ENCODE measurements around the gene TTC36. TPM values are rescaled to one million over a fixed set of nuclear protein-coding genes. Genes with fewer than 3 reads are reported as not detected.

Gene TTC36
- total RNA-seq, 1 donor from 2014 or later, result not detected

DNA sequence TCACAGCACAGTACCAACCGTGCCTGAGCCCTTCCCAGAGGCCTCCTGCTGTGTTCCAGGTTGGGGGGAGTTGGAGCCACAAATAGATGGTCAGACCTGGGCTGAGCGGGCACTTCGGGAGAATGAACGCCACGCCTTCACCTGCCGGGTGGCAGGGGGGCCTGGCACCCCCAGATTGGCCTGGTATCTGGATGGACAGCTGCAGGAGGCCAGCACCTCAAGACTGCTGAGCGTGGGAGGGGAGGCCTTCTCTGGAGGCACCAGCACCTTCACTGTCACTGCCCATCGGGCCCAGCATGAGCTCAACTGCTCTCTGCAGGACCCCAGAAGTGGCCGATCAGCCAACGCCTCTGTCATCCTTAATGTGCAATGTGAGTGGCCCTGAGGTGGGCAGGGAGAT, 4.8 kb downstream of the TTC36 start:
- intact Hi-C loops (cut with DNase I), result no loop called here
- Histone ChIP-seq H3K36me3 (no peaks in the 10 kb centered on the region), H3K4me1 (peaks cover 34% of the 10 kb centered on the region), H3K9me3 (no peaks in the 10 kb centered on the region), H3K4me3 (no peak overlapping the region), H3K27me3 (no peaks in the 10 kb centered on the region), H3K27ac (no peak overlapping the region)
- TF ChIP-seq POLR2A (IDR thresholded peaks at IDR 0.05) (no peak), POLR2AphosphoS5 (IDR thresholded peaks at IDR 0.05; ENCODE audit: insufficient read depth in 1 of 2, low read depth in 1 of 2) (no peak), CTCF (IDR thresholded peaks at IDR 0.05) (no peak)
- no peak for DNase-seq (ENCODE audit: extremely low spot score in 2 of 2)

GRCh38 chr11:118532852-118533768, 5.8 kb downstream of the TTC36 start:
- H3K36me3 ChIP-seq, result no peaks in the 10 kb centered on the region
- no peaks in the 10 kb centered on the region for H3K9me3 ChIP-seq
- DNase-seq (ENCODE audit: extremely low spot score in 2 of 2), result no peak

DNA sequence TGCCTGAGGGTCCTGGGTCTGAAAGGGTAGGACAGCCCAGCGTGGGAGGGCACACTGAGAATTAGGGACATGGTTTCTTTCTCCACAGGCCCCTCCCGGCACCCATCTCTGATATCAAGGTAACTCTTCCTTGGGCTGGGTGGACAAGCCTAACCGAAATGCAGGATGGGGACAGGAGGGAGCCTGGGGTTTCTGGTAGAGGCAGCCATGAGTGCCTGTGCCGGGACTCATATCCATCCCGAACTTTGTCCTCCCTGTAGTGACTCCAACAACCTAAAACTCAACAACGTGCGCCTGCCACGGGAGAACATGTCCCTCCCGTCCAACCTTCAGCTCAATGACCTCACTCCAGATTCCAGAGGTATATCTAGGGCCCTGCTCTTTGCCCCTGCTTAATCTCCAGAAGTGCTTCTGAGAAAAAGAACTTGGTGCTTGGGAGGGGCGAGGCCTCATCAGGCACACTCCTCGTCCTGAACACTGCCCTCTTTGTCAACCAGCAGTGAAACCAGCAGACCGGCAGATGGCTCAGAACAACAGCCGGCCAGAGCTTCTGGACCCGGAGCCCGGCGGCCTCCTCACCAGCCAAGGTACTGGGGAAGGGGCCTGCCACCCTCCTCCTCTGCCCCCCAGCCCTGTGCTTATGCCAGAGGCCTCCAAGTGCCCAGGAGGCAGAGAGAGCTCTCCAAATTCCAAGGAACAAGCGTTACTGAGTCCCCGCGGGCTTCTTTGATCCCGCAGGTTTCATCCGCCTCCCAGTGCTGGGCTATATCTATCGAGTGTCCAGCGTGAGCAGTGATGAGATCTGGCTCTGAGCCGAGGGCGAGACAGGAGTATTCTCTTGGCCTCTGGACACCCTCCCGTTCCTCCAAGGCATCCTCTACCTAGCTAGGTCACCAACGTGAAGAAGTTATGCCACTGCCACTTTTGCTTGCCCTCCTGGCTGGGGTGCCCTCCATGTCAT, 6.8 kb downstream of the TTC36 start:
- DNase-seq (ENCODE audit: extremely low spot score in 2 of 2), result no peak
- intact Hi-C loops (cut with DNase I), result no loop called here
- Histone ChIP-seq H3K27me3 (no peaks in the 10 kb centered on the region), H3K9me3 (no peaks in the 10 kb centered on the region), H3K4me1 (peaks cover 27% of the 10 kb centered on the region), H3K36me3 (no peaks in the 10 kb centered on the region), H3K27ac (no peak overlapping the region), H3K4me3 (no peak overlapping the region)
- TF ChIP-seq POLR2AphosphoS5 (IDR thresholded peaks at IDR 0.05; ENCODE audit: insufficient read depth in 1 of 2, low read depth in 1 of 2) (no peak), POLR2A (IDR thresholded peaks at IDR 0.05) (no peak), CTCF (IDR thresholded peaks at IDR 0.05) (no peak)

More at GRCh38 chr11:118532852-118533768, 5.8 kb downstream of the TTC36 start:
- no peak overlapping the region for H3K4me3 ChIP-seq
- H3K27ac ChIP-seq, result no peak overlapping the region
- H3K27me3 ChIP-seq, result no peaks in the 10 kb centered on the region
- intact Hi-C loops (cut with DNase I), result no loop called here
- no peak for TF ChIP-seq CTCF (IDR thresholded peaks at IDR 0.05)
- no peak for TF ChIP-seq POLR2A (IDR thresholded peaks at IDR 0.05)
- no peak for TF ChIP-seq POLR2AphosphoS5 (IDR thresholded peaks at IDR 0.05; ENCODE audit: insufficient read depth in 1 of 2, low read depth in 1 of 2)
- peaks cover 34% of the 10 kb centered on the region for H3K4me1 ChIP-seq

DNA sequence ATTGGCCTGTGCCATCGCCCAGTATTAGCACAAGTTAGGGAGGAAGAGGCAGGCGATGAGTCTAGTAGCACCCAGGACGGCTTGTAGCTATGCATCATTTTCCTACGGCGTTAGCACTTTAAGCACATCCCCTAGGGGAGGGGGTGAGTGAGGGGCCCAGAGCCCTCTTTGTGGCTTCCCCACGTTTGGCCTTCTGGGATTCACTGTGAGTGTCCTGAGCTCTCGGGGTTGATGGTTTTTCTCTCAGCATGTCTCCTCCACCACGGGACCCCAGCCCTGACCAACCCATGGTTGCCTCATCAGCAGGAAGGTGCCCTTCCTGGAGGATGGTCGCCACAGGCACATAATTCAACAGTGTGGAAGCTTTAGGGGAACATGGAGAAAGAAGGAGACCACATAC, 8.0 kb downstream of the TTC36 start:
- H3K27ac ChIP-seq, result no peak overlapping the region
- no peaks in the 10 kb centered on the region for H3K27me3 ChIP-seq
- H3K9me3 ChIP-seq, result no peaks in the 10 kb centered on the region
- intact Hi-C loops (cut with DNase I), result no loop called here
- peaks cover 15% of the 10 kb centered on the region for H3K4me1 ChIP-seq
- DNase-seq (ENCODE audit: extremely low spot score in 2 of 2), result no peak
- H3K4me3 ChIP-seq, result no peak overlapping the region
- H3K36me3 ChIP-seq, result no peaks in the 10 kb centered on the region
- TF ChIP-seq POLR2AphosphoS5 (IDR thresholded peaks at IDR 0.05; ENCODE audit: insufficient read depth in 1 of 2, low read depth in 1 of 2) (no peak), CTCF (IDR thresholded peaks at IDR 0.05) (no peak), POLR2A (IDR thresholded peaks at IDR 0.05) (no peak)

Measured in vagina (tissue), 2 donors.